HepG2 (cell line): ENCODE results near the gene CCDC6. TPM values are rescaled to one million over a fixed set of nuclear protein-coding genes. Genes with fewer than 3 reads are reported as not detected.

Experiments used
- ATAC-seq: fragments of 200-7000 bp; cut with Tn5 transposase; 3 replicates; pipeline ENCODE4 v1.9.1; 2020; ENCODE audit warnings: mild to moderate bottlenecking, moderate library complexity
- BruUV-seq: library from RNA; stranded (reverse); fragments of 400-500 nt; replicated peaks from 2 replicates; lab custom pipeline; 2021; lab: Mats Ljungman, UMichigan
- CTCF ChIA-PET: fragments of 300-600 bp; formaldehyde crosslinking; extraction: SDS; loops from one replicate; lab custom pipeline; 2021; ENCODE audit warnings: low total read pairs, inconsistent platforms, low intra/inter-chr PET ratio; lab: Yijun Ruan, JAX
- POLR2A ChIA-PET: fragments of 350-600 bp; sonication (Branson Sonifier 250); formaldehyde crosslinking; loops from one replicate; lab custom pipeline; 2020; ENCODE audit warnings: antibody characterized with exemption, inconsistent platforms; lab: Yijun Ruan, JAX
- DNase-seq: peaks from one replicate; pipeline ENCODE4 v3.0.0-alpha.2; 2015; ENCODE audit warnings: low spot score
- FAIRE-seq: peaks from 3 replicates; lab custom pipeline; 2011; peaks lifted over from hg19 to GRCh38; lab: Jason Lieb, UNC
- H2AFZ ChIP-seq: one replicate; pipeline ENCODE4 v1.6.1; 2011; ENCODE audit warnings: low read length, inconsistent platforms
- H3K27ac ChIP-seq: fragments of 300-600 bp; 3 replicates; pipeline ENCODE4 v1.8.0; 2011; ENCODE audit warnings: mixed run types, mild to moderate bottlenecking, mixed read lengths, low read length, inconsistent platforms; ENCODE audit not compliant: insufficient read depth; ENCODE audit errors: extremely low read length
- H3K27me3 ChIP-seq, 2 experiments: fragments of 200-600 bp in 1 of 2; 2 replicates in 1 of 2; 3 replicates in 1 of 2; pipeline versions ENCODE4 v1.6.0 to v1.8.0; 2011; ENCODE audit warnings: low read length in 2 of 2, mild to moderate bottlenecking in 2 of 2, moderate library complexity in 2 of 2, inconsistent platforms in 1 of 2; ENCODE audit not compliant: insufficient read depth in 2 of 2, control insufficient read depth in 1 of 2
- H3K36me3 ChIP-seq, 2 experiments: fragments of 200-600 bp in 1 of 2; replicated peaks in 1 of 2; 2 replicates in 1 of 2; 3 replicates in 1 of 2; pipeline versions ENCODE4 v1.5.1 to v1.8.0; 2011; ENCODE audit warnings: low read length in 2 of 2, inconsistent platforms in 1 of 2; ENCODE audit not compliant: insufficient read depth in 2 of 2, control insufficient read depth in 1 of 2
- H3K4me1 ChIP-seq: 2 replicates; pipeline ENCODE4 v1.5.1; 2012; ENCODE audit warnings: low read length, inconsistent platforms; ENCODE audit not compliant: insufficient read depth
- H3K4me2 ChIP-seq: 2 replicates; pipeline ENCODE4 v1.6.0; 2011; ENCODE audit warnings: low read depth, low read length, inconsistent platforms
- H3K4me3 ChIP-seq, 3 experiments: fragments of 200-600 bp in 1 of 3; sonication (generic), shearing (Covaris generic) in 1 of 3; replicated peaks in 1 of 3; 2 replicates each; pipeline ENCODE4 v1.5.1; 2011 to 2016; ENCODE audit warnings: low read length in 3 of 3, inconsistent platforms in 2 of 3, low read depth in 2 of 3, mild to moderate bottlenecking in 2 of 3, control low read depth in 1 of 3, mixed read lengths in 1 of 3; ENCODE audit not compliant: insufficient read depth in 1 of 3
- H3K79me2 ChIP-seq: one replicate; pipeline ENCODE4 v1.6.1; 2011; ENCODE audit warnings: low read length, inconsistent platforms; ENCODE audit not compliant: insufficient read depth
- H3K9ac ChIP-seq: 2 replicates; pipeline ENCODE4 v1.6.0; 2011; ENCODE audit warnings: mild to moderate bottlenecking, low read depth, low read length, inconsistent platforms; ENCODE audit not compliant: insufficient read depth
- H3K9me3 ChIP-seq: 2 replicates; pipeline ENCODE4 v1.5.1; 2012; ENCODE audit warnings: mild to moderate bottlenecking, low read length
- H4K20me1 ChIP-seq: 2 replicates; pipeline ENCODE4 v1.6.0; 2011; ENCODE audit warnings: inconsistent platforms, mild to moderate bottlenecking, low read length, moderate library complexity; ENCODE audit not compliant: insufficient read depth
- CENPT ChIP-seq: sonication (generic); formaldehyde crosslinking; IDR thresholded peaks from 2 replicates; pipeline ENCODE4 v1.8.0; 2022; ENCODE audit warnings: low read depth, mild to moderate bottlenecking, moderate library complexity, missing genetic modification reagents
- RXRB ChIP-seq: IDR thresholded peaks from 2 replicates; pipeline ENCODE4 v1.6.1; 2016; ENCODE audit warnings: borderline replicate concordance, missing genetic modification reagents, missing compliant biosample characterization
- SP2 ChIP-seq: sonication (generic); formaldehyde crosslinking; IDR thresholded peaks from 2 replicates; pipeline ENCODE4 v1.5.1; 2020; ENCODE audit warnings: mild to moderate bottlenecking, missing genetic modification reagents
- ZBTB20 ChIP-seq: sonication (generic); formaldehyde crosslinking; IDR thresholded peaks from 2 replicates; pipeline ENCODE4 v1.8.1; 2023; ENCODE audit warnings: missing genetic modification reagents, low read depth, mild to moderate bottlenecking, borderline replicate concordance
- ZFX ChIP-seq: sonication (generic); formaldehyde crosslinking; IDR thresholded peaks from 2 replicates; pipeline ENCODE4 v1.4.0; 2020; ENCODE audit warnings: mild to moderate bottlenecking, low read depth, missing genetic modification reagents, moderate library complexity
- ZNF343 ChIP-seq: sonication (generic); formaldehyde crosslinking; IDR thresholded peaks from 2 replicates; pipeline ENCODE4 v1.4.0; 2020; ENCODE audit warnings: mild to moderate bottlenecking, missing genetic modification reagents
- ZNF431 ChIP-seq: sonication (generic); formaldehyde crosslinking; IDR thresholded peaks from 2 replicates; pipeline ENCODE4 v1.9.0; 2022; ENCODE audit warnings: missing genetic modification reagents, low read depth, mild to moderate bottlenecking, borderline replicate concordance
- ZNF773 ChIP-seq: sonication (generic); formaldehyde crosslinking; IDR thresholded peaks from 2 replicates; pipeline ENCODE4 v1.4.0; 2020; ENCODE audit warnings: missing genetic modification reagents, borderline replicate concordance
- ZNF792 ChIP-seq: IDR thresholded peaks from 2 replicates; pipeline ENCODE4 v1.6.1; 2016
- ZNF841 ChIP-seq: sonication (generic); formaldehyde crosslinking; IDR thresholded peaks from 2 replicates; pipeline ENCODE4 v1.8.1; 2023; ENCODE audit warnings: missing genetic modification reagents, borderline replicate concordance
- ZSCAN29 ChIP-seq: sonication (generic); formaldehyde crosslinking; conservative IDR thresholded peaks from 2 replicates; pipeline ENCODE4 v1.4.0; 2020; ENCODE audit warnings: mild to moderate bottlenecking, missing genetic modification reagents
- WGBS: methylation state at CpG from one replicate; pipeline ENCODE4 v1.1.6; 2017; ENCODE audit warnings: low lambda C conversion rate; 5-methylcytosine and 5-hydroxymethylcytosine counted together
- in situ Hi-C: cut with HindIII; loops from 2 replicates; pipeline ENCODE4 v1.10.0; 2017; ENCODE audit warnings: low pct_unique_long_range_greater_than_20kb; ENCODE audit not compliant: extremely low pct_ligation_motif_present
- intact Hi-C: fragments of 100-400 bp; cut with micrococcal nuclease; formaldehyde crosslinking; loops from one replicate; pipeline ENCODE4 v1.10.0; 2022; ENCODE audit not compliant: unreplicated experiment
- polyA plus RNA-seq, 8 experiments: library from polyadenylated mRNA; depleted of rRNA in 3 of 8; stranded (reverse) in 7 of 8; unstranded in 1 of 8; fragments of >200 nt; fragmentation: Illumina TruSeq in 4 of 8; extraction: Trizol in 4 of 8; gene quantifications; 2 replicates each; pipeline versions ENCODE4 v1.2.1 to v1.2.3, GENCODE V29; 2011 to 2016; ENCODE audit warnings: low read depth in 4 of 8, missing spikeins in 1 of 8, mixed read lengths in 1 of 8; ENCODE audit not compliant: insufficient read depth in 1 of 8
- total RNA-seq, 5 experiments: library from RNA; depleted of rRNA; stranded (reverse); fragments of >200 nt; fragmentation: Illumina TruSeq; extraction: Trizol; gene quantifications; 2 replicates each; pipeline ENCODE4 v1.2.3, GENCODE V29; 2016; ENCODE audit warnings: low read depth in 1 of 5
- TF ChIP-seq, protein P1 (sequence below): sonication (generic); formaldehyde crosslinking; conservative IDR thresholded peaks from 2 replicates; pipeline ENCODE4 v1.8.0; 2022; ENCODE audit warnings: low read depth, missing genetic modification reagents
- TF ChIP-seq, protein P2 (sequence below): sonication (generic); formaldehyde crosslinking; IDR thresholded peaks from 2 replicates; pipeline ENCODE4 v1.4.0; 2020; ENCODE audit warnings: mild to moderate bottlenecking, missing genetic modification reagents

CCDC6 gene
- total and polyA plus RNA-seq, 2 of the 13 experiments (the other 11 are each of a cell fraction or from before 2014, with no cell fraction given) = 17.9 to 18.3 TPM

DNA sequence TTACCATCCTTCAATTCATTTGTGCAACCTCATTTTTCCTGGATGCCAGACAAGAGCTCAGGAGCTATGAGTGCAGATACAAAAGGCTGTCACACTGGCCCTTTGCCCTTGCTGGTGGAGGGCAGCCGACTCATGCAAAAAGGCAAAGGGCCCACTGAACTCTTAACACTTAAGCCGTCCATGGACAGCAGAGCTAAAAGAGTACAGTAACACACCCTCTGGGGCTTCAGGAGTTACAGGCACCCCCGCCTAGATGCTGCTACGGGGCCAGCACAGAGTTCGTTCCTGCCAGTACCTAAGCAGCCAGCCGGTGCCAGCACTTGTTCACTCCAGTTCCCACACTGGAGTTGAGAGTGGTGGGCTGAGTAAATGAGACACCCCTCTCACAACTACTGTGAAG is 83.2 kb downstream of the CCDC6 start:
- Histone ChIP-seq H3K36me3 (peaks cover 2 to 7% of the 10 kb centered on the region in 2 experiments; a peak in 3 of 5 replicates), H3K4me1 (no peaks in the 10 kb centered on the region), H3K27ac (no peak overlapping the region), H2AFZ (no peak overlapping the region), H3K9me3 (no peaks in the 10 kb centered on the region), H3K27me3 (no peaks in the 10 kb centered on the region), H3K79me2 (peaks cover 2% of the 10 kb centered on the region), H3K4me2 (no peak overlapping the region), H3K9ac (no peak overlapping the region), H3K4me3 (no peak overlapping the region), H4K20me1 (no peaks in the 10 kb centered on the region)
- no TSS peak for BruUV-seq
- no peak for TF ChIP-seq ZSCAN29
- no peak for TF ChIP-seq ZFX
- TF ChIP-seq ZNF841 (CRISPR knock-in tag) = no peak
- TF ChIP-seq RXRB = no peak
- no peak for TF ChIP-seq ZNF343 (CRISPR knock-in tag)
- no peak for TF ChIP-seq SP2
- ChIA-PET POLR2A (no interaction called here), CTCF (no interaction called here)
- intact Hi-C loops = loop anchor here (10.0 kb wide), 1 partner anchor 578 kb away; no protein-coding TSS in a partner anchor
- no peak for FAIRE-seq
- 85% methylated on average over 4 of the region's 6 CpGs for WGBS
- DNase-seq = no peak
- in situ Hi-C loops = loop anchor here (25.0 kb wide), 1 partner anchor 1036 kb away; no protein-coding TSS in a partner anchor
- ATAC-seq = no peak

DNA sequence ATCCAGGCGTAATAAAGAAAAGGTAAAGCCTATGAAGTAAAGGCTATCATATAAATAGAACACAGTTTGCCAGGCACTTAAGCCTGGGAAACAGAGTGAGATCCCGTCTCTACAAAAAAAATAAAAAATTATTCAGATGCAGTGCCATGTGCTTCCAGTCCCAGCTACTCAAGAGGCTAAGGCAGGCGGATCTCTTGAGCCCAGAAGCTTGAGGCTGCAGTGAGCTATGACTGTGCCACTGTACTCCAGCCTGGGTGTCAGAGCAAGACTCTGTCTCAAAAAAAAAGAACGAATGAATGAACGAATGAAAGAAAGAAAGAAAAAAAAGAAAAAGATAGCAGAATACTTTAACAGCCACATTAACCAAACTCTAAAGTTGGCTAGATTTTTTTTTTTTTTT is 85.9 kb downstream of the CCDC6 start:
- CTCF ChIA-PET = no interaction called here
- H3K27ac ChIP-seq = no peak overlapping the region
- H3K36me3 ChIP-seq = peaks cover 4 to 8% of the 10 kb centered on the region in 2 experiments; a peak in 3 of 5 replicates
- WGBS = 91% methylated on average over 5 of the region's 5 CpGs
- intact Hi-C loops = loop anchor here (10.0 kb wide), 1 partner anchor 576 kb away; no protein-coding TSS in a partner anchor
- FAIRE-seq = no peak
- in situ Hi-C loops = loop anchor here (25.0 kb wide), 1 partner anchor 1033 kb away; no protein-coding TSS in a partner anchor
- H4K20me1 ChIP-seq = no peaks in the 10 kb centered on the region
- H3K4me1 ChIP-seq = no peaks in the 10 kb centered on the region
- H3K9ac ChIP-seq = no peak overlapping the region
- ATAC-seq = no peak
- H3K79me2 ChIP-seq = peaks cover 2% of the 10 kb centered on the region
- no peak overlapping the region for H3K4me3 ChIP-seq
- no peak for DNase-seq
- H3K4me2 ChIP-seq = no peak overlapping the region
- no peak overlapping the region for H2AFZ ChIP-seq
- POLR2A ChIA-PET = no interaction called here
- H3K27me3 ChIP-seq = no peaks in the 10 kb centered on the region
- no TSS peak for BruUV-seq
- no peaks in the 10 kb centered on the region for H3K9me3 ChIP-seq
- TF ChIP-seq CENPT (CRISPR knock-in tag) (no peak), ZBTB20 (CRISPR knock-in tag) (no peak), ZNF773 (CRISPR knock-in tag) (no peak), ZNF431 (no peak), ZNF792 (CRISPR knock-in tag) (no peak)
- TF ChIP-seq, protein P1, sequence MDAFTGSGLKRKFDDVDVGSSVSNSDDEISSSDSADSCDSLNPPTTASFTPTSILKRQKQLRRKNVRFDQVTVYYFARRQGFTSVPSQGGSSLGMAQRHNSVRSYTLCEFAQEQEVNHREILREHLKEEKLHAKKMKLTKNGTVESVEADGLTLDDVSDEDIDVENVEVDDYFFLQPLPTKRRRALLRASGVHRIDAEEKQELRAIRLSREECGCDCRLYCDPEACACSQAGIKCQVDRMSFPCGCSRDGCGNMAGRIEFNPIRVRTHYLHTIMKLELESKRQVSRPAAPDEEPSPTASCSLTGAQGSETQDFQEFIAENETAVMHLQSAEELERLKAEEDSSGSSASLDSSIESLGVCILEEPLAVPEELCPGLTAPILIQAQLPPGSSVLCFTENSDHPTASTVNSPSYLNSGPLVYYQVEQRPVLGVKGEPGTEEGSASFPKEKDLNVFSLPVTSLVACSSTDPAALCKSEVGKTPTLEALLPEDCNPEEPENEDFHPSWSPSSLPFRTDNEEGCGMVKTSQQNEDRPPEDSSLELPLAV (CRISPR knock-in tag) = no peak
- TF ChIP-seq, protein P2, sequence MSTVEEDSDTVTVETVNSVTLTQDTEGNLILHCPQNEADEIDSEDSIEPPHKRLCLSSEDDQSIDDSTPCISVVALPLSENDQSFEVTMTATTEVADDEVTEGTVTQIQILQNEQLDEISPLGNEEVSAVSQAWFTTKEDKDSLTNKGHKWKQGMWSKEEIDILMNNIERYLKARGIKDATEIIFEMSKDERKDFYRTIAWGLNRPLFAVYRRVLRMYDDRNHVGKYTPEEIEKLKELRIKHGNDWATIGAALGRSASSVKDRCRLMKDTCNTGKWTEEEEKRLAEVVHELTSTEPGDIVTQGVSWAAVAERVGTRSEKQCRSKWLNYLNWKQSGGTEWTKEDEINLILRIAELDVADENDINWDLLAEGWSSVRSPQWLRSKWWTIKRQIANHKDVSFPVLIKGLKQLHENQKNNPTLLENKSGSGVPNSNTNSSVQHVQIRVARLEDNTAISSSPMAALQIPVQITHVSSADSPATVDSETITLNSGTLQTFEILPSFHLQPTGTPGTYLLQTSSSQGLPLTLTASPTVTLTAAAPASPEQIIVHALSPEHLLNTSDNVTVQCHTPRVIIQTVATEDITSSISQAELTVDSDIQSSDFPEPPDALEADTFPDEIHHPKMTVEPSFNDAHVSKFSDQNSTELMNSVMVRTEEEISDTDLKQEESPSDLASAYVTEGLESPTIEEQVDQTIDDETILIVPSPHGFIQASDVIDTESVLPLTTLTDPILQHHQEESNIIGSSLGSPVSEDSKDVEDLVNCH (CRISPR knock-in tag) = no peak
